ENCODE measurements around the gene VIM.
"Not testable (repeated sequence)": the region's sequence is repeated elsewhere in the genome, so short reads cannot be mapped to it uniquely, and the experiment has no call there.

VIM gene

DNA sequence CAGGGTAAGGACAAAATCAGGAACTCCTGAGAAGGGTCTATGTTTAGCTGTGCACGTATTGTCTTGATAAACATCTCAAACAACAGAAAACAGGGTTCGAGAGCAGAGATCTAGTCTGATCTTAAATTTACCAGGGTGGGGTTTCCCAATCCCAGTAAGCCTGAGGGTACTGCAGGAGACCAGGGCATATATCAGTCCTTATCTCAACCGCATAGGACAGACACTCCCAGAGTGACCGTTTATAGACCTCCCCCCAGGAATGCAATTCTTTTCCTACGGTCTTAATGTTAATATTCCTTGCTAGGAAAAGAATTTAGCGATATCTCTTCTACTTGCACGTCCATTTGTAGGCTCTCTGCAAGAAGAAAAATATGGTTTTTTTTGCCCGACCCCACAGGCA, 35.5 kb downstream of the VIM start:
- no peak for DNase-seq

DNA sequence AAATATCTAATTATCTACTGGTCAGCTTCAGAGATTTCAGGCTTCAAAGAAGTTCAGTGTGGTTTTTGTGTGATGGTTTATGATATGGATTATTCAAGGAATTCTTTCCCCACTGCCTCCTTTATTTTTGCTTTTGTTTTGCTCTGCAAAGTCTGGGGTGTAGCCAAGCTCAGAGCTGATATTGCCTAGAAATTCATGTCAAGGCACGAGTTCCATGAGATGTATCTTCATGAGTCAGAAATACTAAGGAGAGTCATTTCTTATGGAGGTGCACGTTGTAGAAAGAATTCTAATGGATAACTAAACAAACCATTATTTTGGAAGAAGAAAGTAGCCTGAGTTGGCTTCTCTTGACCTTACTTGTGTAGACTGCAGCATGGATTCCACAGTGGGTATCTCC, 37.4 kb downstream of the VIM start:
- DNase-seq, result no peak

DNA sequence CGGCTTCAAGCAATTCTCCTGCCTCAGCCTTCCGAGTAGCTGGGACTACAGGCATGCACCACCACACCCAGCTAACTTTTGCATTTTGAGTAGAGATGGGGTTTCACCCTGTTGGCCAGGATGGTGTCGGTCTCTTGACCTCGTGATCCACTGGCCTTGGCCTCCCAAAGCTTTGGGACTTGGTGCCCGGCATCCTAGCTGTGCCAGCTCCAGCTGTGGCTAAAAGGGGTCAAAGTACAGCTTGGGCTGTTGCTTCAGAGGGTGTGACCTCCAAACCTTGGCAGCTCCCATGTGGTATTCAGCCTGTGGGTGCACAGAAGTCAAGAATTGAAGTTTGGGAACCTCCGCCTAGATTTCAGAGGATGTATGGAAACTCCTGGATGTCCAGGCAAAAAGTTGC, 38.5 kb downstream of the VIM start:
- DNase-seq, result not testable (repeated sequence)

DNA sequence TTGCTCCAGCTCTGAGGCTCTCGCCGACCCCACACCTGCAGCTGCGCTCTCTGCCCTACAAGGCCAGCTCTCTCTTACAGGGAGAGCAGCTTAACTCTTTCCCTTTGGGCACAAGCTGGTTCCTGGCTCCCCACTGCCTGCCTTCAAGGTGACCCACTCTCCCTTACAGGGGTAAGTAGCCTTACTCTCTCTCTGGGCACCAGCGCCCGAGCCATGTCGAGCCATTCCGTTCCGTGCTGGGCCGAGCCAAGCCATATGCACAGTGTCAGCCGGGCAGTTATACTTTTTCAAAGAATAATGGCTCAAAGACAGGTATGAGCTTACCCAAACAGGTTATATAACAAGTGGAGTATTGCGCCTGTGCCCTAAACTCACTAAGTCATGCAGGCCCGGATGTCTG, 44.6 kb downstream of the VIM start:
- no peak for DNase-seq

DNA sequence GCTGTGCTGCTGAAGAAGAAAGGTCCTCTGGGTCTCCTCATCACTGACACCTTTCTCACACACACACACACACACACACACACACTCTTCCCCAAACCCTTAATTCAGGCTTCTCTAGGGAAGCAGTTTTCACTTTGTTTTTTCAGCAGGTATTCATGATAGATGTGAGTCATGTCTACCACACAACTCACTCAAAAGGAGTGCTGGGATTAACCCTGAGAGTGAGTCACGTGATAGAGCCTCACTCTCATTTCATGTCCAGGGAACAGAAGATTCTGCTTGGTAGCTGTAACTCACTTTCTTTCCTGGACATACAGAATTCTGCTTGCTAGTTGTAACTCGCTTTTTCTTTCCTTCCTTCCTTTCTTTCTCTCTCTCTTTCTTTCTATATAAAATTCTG, 45.4 kb downstream of the VIM start:
- DNase-seq, result no peak

DNA sequence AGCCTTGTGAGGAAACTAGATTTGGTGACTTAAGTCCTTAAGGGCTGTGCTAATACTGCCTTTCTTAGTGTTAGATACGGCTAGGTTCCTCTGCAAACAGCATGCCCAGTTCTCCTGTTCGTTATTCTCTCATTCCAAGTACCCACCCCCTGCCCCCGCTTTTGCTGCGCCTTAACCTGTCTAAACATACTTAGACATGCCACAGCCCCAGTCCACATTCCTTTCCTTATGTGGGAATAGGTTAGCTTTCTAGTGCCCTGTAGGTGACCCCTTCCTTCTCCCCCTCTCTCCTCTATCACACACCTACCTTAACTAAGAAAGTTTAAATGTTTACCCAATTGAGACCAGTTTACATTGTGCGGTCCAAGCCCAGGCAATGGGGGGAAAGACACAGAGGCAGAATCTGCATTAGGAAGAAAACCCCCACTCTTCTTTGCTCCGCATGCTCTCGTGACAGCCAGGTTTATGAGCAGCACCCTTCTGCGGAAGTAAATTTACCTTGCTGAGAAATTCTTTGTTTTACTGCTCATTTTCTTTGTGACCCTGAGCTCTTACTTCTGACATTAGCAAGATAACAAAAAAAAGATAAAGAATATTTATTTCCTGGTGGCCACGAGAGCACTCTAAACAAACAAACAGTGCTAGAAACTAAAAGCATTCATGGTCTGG, 48.8 kb downstream of the VIM start:
- DNase-seq, result no peak

DNA sequence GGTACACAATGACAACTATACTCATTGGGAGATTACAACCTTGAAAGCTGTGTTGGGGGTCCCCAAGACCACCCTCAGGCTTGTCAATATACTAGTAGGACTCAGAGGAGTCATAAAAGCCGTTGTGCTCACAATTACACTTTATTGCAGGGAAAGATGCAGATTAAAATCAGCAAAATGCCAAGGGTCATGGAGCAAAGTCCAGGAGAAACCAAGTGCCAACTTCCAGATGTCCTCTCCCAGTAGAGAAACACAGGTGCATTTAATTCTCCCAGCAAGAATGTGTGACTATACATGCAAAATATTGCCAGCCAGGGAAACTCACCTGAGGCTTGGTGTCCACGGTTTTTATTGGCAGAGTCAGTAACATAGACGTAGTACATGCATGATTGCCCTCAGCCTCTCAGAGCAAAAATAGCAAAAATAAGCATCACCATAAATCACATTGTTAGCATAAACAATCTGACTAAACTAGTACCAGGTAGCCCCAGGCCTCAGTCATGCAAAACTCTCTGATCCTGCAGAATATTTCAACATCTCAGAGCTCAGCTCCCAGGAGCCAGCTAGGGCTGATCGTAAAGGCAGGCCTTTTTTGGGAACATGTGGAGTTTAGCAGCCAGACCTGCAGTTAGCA, 50.7 kb downstream of the VIM start:
- DNase-seq, result no peak

DNA sequence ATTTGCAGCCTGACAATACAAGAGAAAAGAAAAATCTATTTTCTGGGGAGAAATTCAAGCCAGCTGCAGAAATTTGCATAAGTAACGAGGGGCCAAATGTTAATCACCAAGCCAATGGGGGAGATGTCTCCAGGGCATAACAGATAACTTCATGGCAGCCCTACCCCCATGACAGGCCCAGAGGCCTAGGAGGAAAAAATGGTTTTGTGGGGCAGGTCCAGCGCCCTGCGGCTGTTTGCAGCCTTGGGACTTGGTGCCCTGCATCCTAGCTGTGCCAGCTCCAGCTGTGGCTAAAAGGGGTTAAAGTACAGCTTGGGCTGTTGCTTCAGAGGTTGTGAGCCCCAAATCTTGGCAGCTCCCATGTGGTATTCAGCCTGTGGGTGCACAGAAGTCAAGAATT, 54.3 kb downstream of the VIM start:
- no peak for DNase-seq

DNA sequence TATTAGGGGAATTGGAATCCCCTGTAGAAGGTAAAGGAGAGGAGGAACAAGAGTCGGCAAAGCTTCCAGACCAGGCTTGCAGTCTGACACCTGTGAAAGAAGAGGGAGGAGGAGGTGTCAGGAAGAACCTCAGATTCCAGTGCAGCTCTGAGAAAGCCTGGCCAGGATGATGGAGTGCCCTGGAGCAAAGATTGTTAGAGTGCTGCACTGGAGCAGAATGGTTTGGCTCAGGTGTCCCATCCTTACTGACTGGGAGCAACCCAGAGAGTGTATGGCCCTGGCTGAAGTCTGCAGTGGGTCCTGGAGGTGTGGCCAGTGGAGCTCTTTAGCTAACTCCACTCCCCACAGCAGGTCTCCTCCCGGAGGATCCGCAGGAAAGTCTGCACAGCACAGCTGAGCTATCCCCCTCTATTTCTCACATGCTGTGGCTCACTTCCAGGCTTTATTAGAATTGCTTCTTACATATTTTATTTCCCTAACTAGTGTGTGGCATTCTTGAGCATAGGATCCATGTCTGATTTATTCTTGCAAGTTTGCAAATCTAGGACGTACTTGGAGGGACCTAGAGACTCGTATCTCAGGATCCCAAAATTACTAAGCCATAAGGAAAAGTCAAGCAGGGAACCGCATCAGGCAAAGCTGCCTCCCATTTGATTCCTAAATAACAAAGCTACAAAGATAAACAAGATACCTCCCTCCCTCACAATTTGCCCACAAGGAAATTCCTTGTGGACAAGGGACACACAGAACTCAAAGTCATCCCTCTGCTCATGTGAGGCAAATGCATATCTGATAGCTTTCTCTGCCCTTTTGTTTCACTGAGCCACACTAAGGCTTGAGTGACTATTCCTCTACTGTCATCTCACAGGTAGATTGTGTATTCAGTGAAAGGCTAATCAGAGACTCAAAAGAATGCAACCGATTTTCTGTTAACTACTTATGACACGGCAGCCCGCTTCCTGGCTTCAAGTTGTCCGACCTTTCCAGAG, 58.8 kb downstream of the VIM start:
- DNase-seq, result no peak
